Gastroesophageal sphincter (tissue), 4 donors: ENCODE measurements around the gene DPPA4. TPM values are rescaled to one million over a fixed set of nuclear protein-coding genes. Genes with fewer than 3 reads are reported as not detected.
A peak's percentile ranks its signal among the peaks of the same experiment; 100 is the strongest.
"Not testable (repeated sequence)": the region's sequence is repeated elsewhere in the genome, so short reads cannot be mapped to it uniquely, and the experiment has no call there.

ENCODE experiments used
- ATAC-seq: fragments of 150-250 bp; one replicate; pipeline ENCODE4 v1.9.1; 2016; ENCODE audit warnings: mild to moderate bottlenecking, moderate library complexity
- H3K27ac ChIP-seq, 4 donors: fragments of 200-600 bp; sonication (generic) in 3 of 4; 1 replicate in 3 of 4; 2 replicates in 1 of 4; pipeline ENCODE4 v1.5.1; 2016 to 2019
- H3K27me3 ChIP-seq: fragments of 200-600 bp; sonication (generic); one replicate; pipeline ENCODE4 v1.5.1; 2019
- H3K36me3 ChIP-seq, 2 donors: fragments of 200-600 bp; sonication (generic); one replicate each; pipeline ENCODE4 v1.5.1; 2019; ENCODE audit warnings: control low read depth in 1 of 2
- H3K4me1 ChIP-seq, 3 donors: fragments of 200-600 bp; sonication (generic); 1 replicate in 2 of 3; 2 replicates in 1 of 3; pipeline ENCODE4 v1.5.1; 2016 to 2019; ENCODE audit warnings: control low read depth in 2 of 3
- H3K4me3 ChIP-seq, 2 donors: fragments of 200-600 bp; sonication (generic); one replicate each; pipeline ENCODE4 v1.5.1; 2019; ENCODE audit warnings: mild to moderate bottlenecking in 1 of 2, moderate library complexity in 1 of 2
- H3K9me3 ChIP-seq, 3 donors: fragments of 200-600 bp; sonication (generic); one replicate each; pipeline ENCODE4 v1.5.1; 2017 to 2019; ENCODE audit warnings: control low read depth in 2 of 3
- CTCF ChIP-seq, 4 experiments: fragments of 200-600 bp in 2 of 4; fragments of 450-650 bp in 2 of 4; sonication (generic) in 1 of 4; IDR thresholded peaks; one replicate each; pipeline ENCODE4 v1.5.1; 2017 to 2019; ENCODE audit warnings: antibody characterized with exemption in 4 of 4, mild to moderate bottlenecking in 2 of 4, moderate library complexity in 2 of 4
- EP300 ChIP-seq: sonication (generic); formaldehyde crosslinking; IDR thresholded peaks from one replicate; pipeline ENCODE4 v1.6.1; 2017; ENCODE audit warnings: antibody characterized with exemption, mild to moderate bottlenecking
- POLR2A ChIP-seq, 2 donors: fragments of 450-650 bp; IDR thresholded peaks; one replicate each; pipeline ENCODE4 v1.6.1; 2017; ENCODE audit warnings: antibody characterized with exemption in 2 of 2, mild to moderate bottlenecking in 2 of 2, moderate library complexity in 1 of 2
- POLR2AphosphoS5 ChIP-seq: sonication (generic); formaldehyde crosslinking; IDR thresholded peaks from one replicate; pipeline ENCODE4 v1.6.1; 2017; ENCODE audit warnings: antibody characterized with exemption
- WGBS, 2 donors: methylation state at CpG; one replicate each; pipeline ENCODE4 v1.1.5; 2018; ENCODE audit warnings: low coverage in 1 of 2; 5-methylcytosine and 5-hydroxymethylcytosine counted together
- total RNA-seq, 4 donors: library from RNA; depleted of rRNA; stranded (reverse); fragments of >200 nt; gene quantifications; one replicate each; pipeline ENCODE4 v1.1.0, GENCODE V29; 2016

DPPA4 gene
- total RNA-seq: not detected

- Histone ChIP-seq H3K4me3 (peak within 1 kb of the TSS in 1 of 2 donors; percentile 39), H3K4me1 (peaks cover 0 to 14% (median 0%) of the 10 kb centered on the region in 3 donors), H3K9me3 (no peaks in the 10 kb centered on the region), H3K27me3 (peaks cover 7% of the 10 kb centered on the region), H3K36me3 (no peaks in the 10 kb centered on the region), H3K27ac (no peak within 1 kb of the TSS)
- ATAC-seq: no peak
- 71 to 82% methylated on average over 4 to 5 of the region's 5 CpGs for WGBS, 2 donors
- TF ChIP-seq POLR2A (IDR thresholded peaks at IDR 0.05) (no peak), POLR2AphosphoS5 (no peak), EP300 (no peak)
These were observed at the start of gene DPPA4 for GRCh38 chr3:109337393-109337792. Gene DPPA4, minus strand, starts transcription at chr3:109337546. Its CDS starts 29 bp downstream, at chr3:109337517.

- Histone ChIP-seq H3K4me1 (no peaks in the 10 kb centered on the region), H3K27ac (no peak overlapping the region), H3K4me3 (no peak overlapping the region), H3K9me3 (no peaks in the 10 kb centered on the region), H3K27me3 (no peaks in the 10 kb centered on the region), H3K36me3 (no peaks in the 10 kb centered on the region)
- ATAC-seq: no peak
- TF ChIP-seq POLR2AphosphoS5 (no peak), CTCF (IDR thresholded peaks at IDR 0.05) (no peak), EP300 (no peak), POLR2A (IDR thresholded peaks at IDR 0.05) (no peak)
- WGBS, 2 donors: 64 to 75% methylated on average over 3 to 6 of the region's 7 CpGs
These were observed 48.3 kb upstream of the DPPA4 start for GRCh38 chr3:109385442-109386318.

GRCh38 chr3:109384164-109384563 lies 46.8 kb upstream of the DPPA4 start:
- H3K9me3 ChIP-seq: no peaks in the 10 kb centered on the region
- no peaks in the 10 kb centered on the region for H3K27me3 ChIP-seq
- TF ChIP-seq EP300: no peak
- TF ChIP-seq CTCF (IDR thresholded peaks at IDR 0.05): no peak
- TF ChIP-seq POLR2AphosphoS5: no peak
- no peak for TF ChIP-seq POLR2A (IDR thresholded peaks at IDR 0.05)
- no peaks in the 10 kb centered on the region for H3K4me1 ChIP-seq
- H3K27ac ChIP-seq: no peak overlapping the region
- 70 to 75% methylated on average over 1 of the region's 1 CpG for WGBS, 2 donors
- H3K36me3 ChIP-seq: no peaks in the 10 kb centered on the region
- no peak for ATAC-seq
- H3K4me3 ChIP-seq: no peak overlapping the region

GRCh38 chr3:109382588-109382987 lies 45.2 kb upstream of the DPPA4 start:
- 43 to 53% methylated on average over 7 of the region's 7 CpGs for WGBS, 2 donors
- TF ChIP-seq POLR2AphosphoS5 (no peak), CTCF (IDR thresholded peaks at IDR 0.05) (no peak), POLR2A (IDR thresholded peaks at IDR 0.05) (no peak), EP300 (no peak)
- Histone ChIP-seq H3K27me3 (no peaks in the 10 kb centered on the region), H3K27ac (no peak overlapping the region), H3K9me3 (no peaks in the 10 kb centered on the region), H3K4me3 (no peak overlapping the region), H3K36me3 (no peaks in the 10 kb centered on the region), H3K4me1 (no peaks in the 10 kb centered on the region)
- no peak for ATAC-seq

GRCh38 chr3:109375975-109376374 lies 38.6 kb upstream of the DPPA4 start:
- no peak overlapping the region for H3K4me3 ChIP-seq
- H3K9me3 ChIP-seq: no peaks in the 10 kb centered on the region
- ATAC-seq: no peak
- H3K27me3 ChIP-seq: no peaks in the 10 kb centered on the region
- TF ChIP-seq POLR2AphosphoS5: no peak
- TF ChIP-seq EP300: no peak
- no peak for TF ChIP-seq POLR2A (IDR thresholded peaks at IDR 0.05)
- no peak for TF ChIP-seq CTCF (IDR thresholded peaks at IDR 0.05)
- H3K4me1 ChIP-seq: no peaks in the 10 kb centered on the region
- H3K36me3 ChIP-seq: no peaks in the 10 kb centered on the region
- H3K27ac ChIP-seq: no peak overlapping the region
- WGBS, 2 donors: 92 to 100% methylated on average over 3 of the region's 3 CpGs

GRCh38 chr3:109374434-109374833 lies 37.1 kb upstream of the DPPA4 start:
- not testable (repeated sequence) for H3K27ac ChIP-seq, ATAC-seq, H3K27me3 ChIP-seq, H3K9me3 ChIP-seq, H3K4me3 ChIP-seq, H3K36me3 ChIP-seq, H3K4me1 ChIP-seq
- WGBS, 2 donors: 90 to 100% methylated on average over 4 of the region's 4 CpGs
